ENCODE results near the gene AGAP3.
A peak's percentile ranks its signal among the peaks of the same experiment; 100 is the strongest.

DNA sequence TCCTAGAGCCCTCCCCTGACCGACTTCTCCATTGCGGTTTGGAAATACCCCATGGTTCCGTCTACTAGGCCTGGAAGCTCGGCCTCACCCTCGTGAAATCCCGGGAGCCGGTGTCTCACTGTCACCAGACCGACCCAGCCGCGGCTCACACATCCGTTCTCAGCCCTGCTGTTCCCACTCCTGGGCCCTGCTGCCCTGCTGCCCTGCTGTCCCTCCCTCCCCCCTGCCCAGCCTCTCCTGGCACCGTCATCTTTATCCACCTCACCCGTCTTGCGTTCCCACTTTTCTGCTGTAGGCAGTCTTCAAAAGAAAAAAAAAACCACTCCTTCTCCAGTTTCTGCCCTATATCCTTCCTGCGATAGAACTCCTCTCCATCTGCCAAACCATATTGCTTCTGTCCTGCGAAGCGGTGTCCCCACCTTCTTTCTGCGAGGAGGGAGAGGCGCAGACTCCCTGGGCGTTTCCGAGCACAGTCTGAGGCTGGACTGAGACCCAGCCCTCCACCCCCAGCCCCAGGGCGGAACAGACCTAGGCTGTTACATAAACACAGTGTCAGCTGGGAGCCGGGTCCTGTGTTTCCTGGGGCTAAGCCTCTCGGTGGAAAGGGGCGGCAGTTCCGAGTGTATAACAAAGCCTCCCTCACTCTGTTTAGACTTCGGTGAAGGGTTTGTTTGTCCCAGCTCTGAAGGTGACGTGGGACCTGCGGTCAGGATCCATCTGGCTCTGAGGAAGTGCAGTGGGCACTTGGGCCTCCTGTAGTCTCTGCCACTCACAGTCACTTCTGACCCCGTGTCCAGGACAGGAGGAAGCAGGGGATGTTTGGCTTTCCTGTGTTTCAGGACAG is 2.8 kb downstream of the AGAP3 start:
- TF ChIP-seq, protein P1, sequence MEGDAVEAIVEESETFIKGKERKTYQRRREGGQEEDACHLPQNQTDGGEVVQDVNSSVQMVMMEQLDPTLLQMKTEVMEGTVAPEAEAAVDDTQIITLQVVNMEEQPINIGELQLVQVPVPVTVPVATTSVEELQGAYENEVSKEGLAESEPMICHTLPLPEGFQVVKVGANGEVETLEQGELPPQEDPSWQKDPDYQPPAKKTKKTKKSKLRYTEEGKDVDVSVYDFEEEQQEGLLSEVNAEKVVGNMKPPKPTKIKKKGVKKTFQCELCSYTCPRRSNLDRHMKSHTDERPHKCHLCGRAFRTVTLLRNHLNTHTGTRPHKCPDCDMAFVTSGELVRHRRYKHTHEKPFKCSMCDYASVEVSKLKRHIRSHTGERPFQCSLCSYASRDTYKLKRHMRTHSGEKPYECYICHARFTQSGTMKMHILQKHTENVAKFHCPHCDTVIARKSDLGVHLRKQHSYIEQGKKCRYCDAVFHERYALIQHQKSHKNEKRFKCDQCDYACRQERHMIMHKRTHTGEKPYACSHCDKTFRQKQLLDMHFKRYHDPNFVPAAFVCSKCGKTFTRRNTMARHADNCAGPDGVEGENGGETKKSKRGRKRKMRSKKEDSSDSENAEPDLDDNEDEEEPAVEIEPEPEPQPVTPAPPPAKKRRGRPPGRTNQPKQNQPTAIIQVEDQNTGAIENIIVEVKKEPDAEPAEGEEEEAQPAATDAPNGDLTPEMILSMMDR (IDR thresholded peaks at IDR 0.05): no peak
- peak in 1 of 2 donors; percentile 27 for TF ChIP-seq POLR2A (IDR thresholded peaks at IDR 0.05)
